Peyer's patch (tissue), 4 donors: ENCODE measurements around the gene RASA3. TPM values are rescaled to one million over a fixed set of nuclear protein-coding genes. Genes with fewer than 3 reads are reported as not detected.
A peak's percentile ranks its signal among the peaks of the same experiment; 100 is the strongest.

Experiments used
- DNase-seq, 3 donors: peaks; one replicate each; pipeline ENCODE4 v3.0.0-alpha.2; 2017 to 2019
- H3K27ac ChIP-seq, 4 donors: fragments of 200-600 bp; sonication (generic); one replicate each; pipeline ENCODE4 v1.5.1; 2016 to 2019
- H3K27me3 ChIP-seq, 2 donors: fragments of 200-600 bp; sonication (generic); one replicate each; pipeline ENCODE4 v1.5.1; 2019
- H3K36me3 ChIP-seq, 3 donors: fragments of 200-600 bp; sonication (generic); one replicate each; pipeline ENCODE4 v1.5.1; 2016 to 2019
- H3K4me1 ChIP-seq, 4 donors: fragments of 200-600 bp; sonication (generic); one replicate each; pipeline ENCODE4 v1.5.1; 2016 to 2019
- H3K4me3 ChIP-seq, 4 donors: fragments of 200-600 bp; sonication (generic); 1 replicate in 3 of 4; 2 replicates in 1 of 4; pipeline ENCODE4 v1.5.1; 2016 to 2019; ENCODE audit warnings: mild to moderate bottlenecking in 1 of 4
- H3K9me3 ChIP-seq, 4 donors: fragments of 200-600 bp; sonication (generic); one replicate each; pipeline ENCODE4 v1.5.1; 2016 to 2019; ENCODE audit warnings: mild to moderate bottlenecking in 1 of 4
- POLR2A ChIP-seq, 2 donors: fragments of 450-650 bp; IDR thresholded peaks; one replicate each; pipeline ENCODE4 v1.5.1; 2017; ENCODE audit warnings: antibody characterized with exemption in 2 of 2, mild to moderate bottlenecking in 2 of 2, moderate library complexity in 2 of 2
- total RNA-seq, 4 donors: library from RNA; depleted of rRNA; stranded (reverse); fragments of >200 nt; gene quantifications; one replicate each; pipeline ENCODE4 v1.1.0, GENCODE V29; 2016
- TF ChIP-seq, protein P1 (sequence below), 6 experiments: fragments of 450-650 bp in 4 of 6; fragments of 200-600 bp in 2 of 6; sonication (generic) in 1 of 6; IDR thresholded peaks; one replicate each; pipeline ENCODE4 v1.5.1; 2017 to 2019; ENCODE audit warnings: antibody characterized with exemption in 6 of 6, mild to moderate bottlenecking in 3 of 6, moderate library complexity in 1 of 6

Gene RASA3
- total RNA-seq, 4 donors from 2014 or later = 3.5 to 41.3 (median 6.9) TPM

DNA sequence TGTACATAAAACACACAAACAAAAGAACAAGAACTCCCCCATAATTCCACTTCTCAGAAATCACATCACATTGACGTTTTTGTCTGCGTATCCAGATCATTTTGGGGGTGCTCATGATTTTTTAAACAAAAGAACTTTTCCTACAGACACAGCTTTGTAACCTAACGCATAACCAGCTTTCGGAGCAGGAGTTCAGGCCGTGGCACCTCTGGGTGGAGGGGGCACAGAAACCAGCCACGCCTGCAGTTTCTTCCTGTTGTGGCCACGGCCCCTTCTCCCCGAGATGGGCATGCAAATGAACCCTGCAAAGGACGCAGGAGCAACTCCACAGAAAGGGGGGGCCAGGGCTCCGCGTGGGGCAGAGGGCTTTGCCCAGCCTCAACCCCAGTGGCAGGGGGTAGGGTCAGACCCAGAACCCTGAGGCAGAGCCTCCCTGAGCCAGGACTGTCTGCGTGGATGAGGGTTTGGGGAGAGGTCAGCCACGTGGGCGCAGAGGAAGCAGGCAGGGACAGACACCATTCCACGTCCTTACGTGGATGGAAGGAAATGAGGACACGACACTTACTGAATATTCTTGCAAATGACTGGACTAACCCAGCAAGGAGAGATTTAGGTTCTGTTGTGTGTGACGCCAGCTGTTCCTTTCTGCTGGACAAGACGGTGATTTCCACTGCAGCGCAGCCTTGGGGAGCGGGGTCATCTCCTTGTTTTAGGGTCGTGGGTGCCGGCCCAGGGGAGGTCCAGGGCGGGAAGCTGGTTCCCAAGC lies 64.4 kb downstream of the RASA3 start:
- no peak for TF ChIP-seq POLR2A (IDR thresholded peaks at IDR 0.05)
- TF ChIP-seq, protein P1, sequence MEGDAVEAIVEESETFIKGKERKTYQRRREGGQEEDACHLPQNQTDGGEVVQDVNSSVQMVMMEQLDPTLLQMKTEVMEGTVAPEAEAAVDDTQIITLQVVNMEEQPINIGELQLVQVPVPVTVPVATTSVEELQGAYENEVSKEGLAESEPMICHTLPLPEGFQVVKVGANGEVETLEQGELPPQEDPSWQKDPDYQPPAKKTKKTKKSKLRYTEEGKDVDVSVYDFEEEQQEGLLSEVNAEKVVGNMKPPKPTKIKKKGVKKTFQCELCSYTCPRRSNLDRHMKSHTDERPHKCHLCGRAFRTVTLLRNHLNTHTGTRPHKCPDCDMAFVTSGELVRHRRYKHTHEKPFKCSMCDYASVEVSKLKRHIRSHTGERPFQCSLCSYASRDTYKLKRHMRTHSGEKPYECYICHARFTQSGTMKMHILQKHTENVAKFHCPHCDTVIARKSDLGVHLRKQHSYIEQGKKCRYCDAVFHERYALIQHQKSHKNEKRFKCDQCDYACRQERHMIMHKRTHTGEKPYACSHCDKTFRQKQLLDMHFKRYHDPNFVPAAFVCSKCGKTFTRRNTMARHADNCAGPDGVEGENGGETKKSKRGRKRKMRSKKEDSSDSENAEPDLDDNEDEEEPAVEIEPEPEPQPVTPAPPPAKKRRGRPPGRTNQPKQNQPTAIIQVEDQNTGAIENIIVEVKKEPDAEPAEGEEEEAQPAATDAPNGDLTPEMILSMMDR (IDR thresholded peaks at IDR 0.05) = no peak
- H3K36me3 ChIP-seq = no peaks in the 10 kb centered on the region
- peak overlapping the region in 1 of 4 donors; percentile 22 for H3K4me3 ChIP-seq
- DNase-seq = peak; percentile 49 to 84 (median 80)
- no peaks in the 10 kb centered on the region for H3K9me3 ChIP-seq
- H3K27me3 ChIP-seq = no peaks in the 10 kb centered on the region
- H3K4me1 ChIP-seq = peaks cover 3 to 53% (median 40%) of the 10 kb centered on the region in 4 donors
- H3K27ac ChIP-seq = peak overlapping the region; percentile 83 to 93 (median 86)

DNA sequence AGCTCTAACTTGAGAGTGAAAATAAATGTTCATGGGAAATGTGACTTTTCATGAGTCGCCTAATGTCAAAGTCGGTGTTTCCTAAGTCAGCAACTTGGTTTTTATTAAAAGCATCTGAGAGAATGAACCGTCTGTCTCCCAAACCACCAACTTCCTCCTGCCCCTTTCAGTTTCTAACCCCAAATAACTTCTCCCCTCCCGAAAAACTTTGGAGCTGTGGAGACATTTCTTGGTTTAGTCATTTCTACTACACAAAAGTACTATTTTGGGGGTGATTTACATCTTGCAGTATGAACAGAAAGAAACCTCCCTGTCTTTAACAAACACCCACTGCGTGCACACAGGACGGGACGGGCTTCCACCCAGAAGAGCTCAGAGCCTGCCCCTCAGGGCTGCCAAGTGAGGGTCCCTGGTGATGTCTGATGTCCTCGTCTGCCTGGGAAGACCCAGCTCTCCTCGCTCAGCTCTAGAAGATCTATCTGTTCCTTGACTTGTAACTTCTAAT lies 65.0 kb downstream of the RASA3 start:
- no peaks in the 10 kb centered on the region for H3K27me3 ChIP-seq
- H3K9me3 ChIP-seq = no peaks in the 10 kb centered on the region
- H3K4me3 ChIP-seq = peak overlapping the region in 1 of 4 donors; percentile 22
- TF ChIP-seq, protein P1 (IDR thresholded peaks at IDR 0.05) = no peak
- TF ChIP-seq POLR2A (IDR thresholded peaks at IDR 0.05) = no peak
- DNase-seq = peak in 1 of 3 donors; percentile 25
- H3K4me1 ChIP-seq = peaks cover 3 to 58% (median 40%) of the 10 kb centered on the region in 4 donors
- no peaks in the 10 kb centered on the region for H3K36me3 ChIP-seq
- H3K27ac ChIP-seq = peak overlapping the region; percentile 83 to 93 (median 86)

DNA sequence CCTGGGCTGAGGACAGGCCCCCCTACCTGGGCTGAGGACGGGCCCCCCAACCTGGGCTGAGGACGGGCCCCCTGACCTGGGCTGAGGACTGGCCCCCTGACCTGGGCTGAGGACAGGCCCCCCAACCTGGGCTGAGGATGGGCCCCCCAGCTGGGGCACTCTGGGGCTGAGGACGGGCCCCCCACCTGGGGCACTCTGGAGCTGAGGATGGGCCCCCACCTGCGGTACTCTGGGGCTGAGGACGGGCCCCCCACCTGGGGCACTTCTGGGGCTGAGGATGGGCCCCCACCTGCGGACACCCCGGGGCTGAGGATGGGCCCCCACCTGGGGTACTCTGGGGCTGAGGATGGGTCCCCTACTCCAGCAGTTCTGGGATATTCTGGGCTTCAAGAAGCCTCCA lies 65.5 kb downstream of the RASA3 start:
- peak overlapping the region; percentile 83 to 93 (median 86) for H3K27ac ChIP-seq
- TF ChIP-seq, protein P1 (IDR thresholded peaks at IDR 0.05) = no peak
- TF ChIP-seq POLR2A (IDR thresholded peaks at IDR 0.05) = no peak
- H3K9me3 ChIP-seq = no peaks in the 10 kb centered on the region
- no peak for DNase-seq
- peaks cover 3 to 59% (median 40%) of the 10 kb centered on the region in 4 donors for H3K4me1 ChIP-seq
- H3K27me3 ChIP-seq = no peaks in the 10 kb centered on the region
- no peaks in the 10 kb centered on the region for H3K36me3 ChIP-seq
- peak overlapping the region in 1 of 4 donors; percentile 22 for H3K4me3 ChIP-seq

DNA sequence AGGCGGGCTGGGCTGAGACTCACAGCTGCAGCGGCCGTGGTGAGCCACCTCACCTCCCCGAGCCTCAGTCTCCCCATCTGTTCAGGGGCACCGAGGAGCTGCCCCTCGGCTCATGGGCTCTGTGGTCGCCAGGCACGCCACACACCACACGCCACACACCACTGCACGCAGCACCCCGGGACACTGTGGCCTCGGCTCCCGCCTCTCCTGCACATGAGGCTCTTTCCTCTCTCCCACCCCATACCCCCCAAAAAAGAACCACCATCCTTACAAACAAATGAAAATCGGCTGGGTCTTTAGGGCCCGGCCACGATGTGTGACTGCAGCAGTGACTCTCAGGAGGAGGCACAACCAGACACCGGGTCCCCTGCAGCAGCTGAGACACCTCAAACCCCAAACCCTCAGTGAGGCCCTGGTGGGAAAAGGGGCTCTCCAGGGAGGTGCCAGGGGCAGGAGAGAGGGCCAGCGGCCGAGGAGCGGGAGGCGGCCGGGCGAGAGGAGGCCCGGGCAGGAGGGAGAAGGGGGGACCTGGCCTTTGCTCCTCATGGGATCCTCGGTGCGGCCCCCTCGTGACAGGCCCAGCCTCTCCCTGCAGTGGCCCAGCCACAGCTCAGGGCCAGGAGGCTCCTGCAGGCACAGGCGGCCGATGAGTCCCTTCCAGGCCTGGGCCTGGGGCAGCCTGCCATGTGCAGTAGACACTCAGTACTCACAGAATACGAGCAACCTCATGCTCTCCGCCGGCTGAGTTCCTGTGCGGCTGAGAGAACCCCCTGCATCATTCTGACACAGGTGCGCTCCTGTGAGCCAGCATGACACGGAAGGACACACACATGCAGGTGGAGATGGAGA lies 66.3 kb downstream of the RASA3 start:
- Histone ChIP-seq H3K4me3 (peak overlapping the region; percentile 37 to 43 (median 40)), H3K4me1 (peaks cover 3 to 59% (median 40%) of the 10 kb centered on the region in 4 donors), H3K9me3 (no peaks in the 10 kb centered on the region), H3K36me3 (no peaks in the 10 kb centered on the region), H3K27me3 (no peaks in the 10 kb centered on the region), H3K27ac (peak overlapping the region; percentile 83 to 93 (median 86))
- peak in 2 of 3 donors; percentile 77 to 80 for DNase-seq
- TF ChIP-seq POLR2A (IDR thresholded peaks at IDR 0.05) = no peak
- TF ChIP-seq, protein P1 (IDR thresholded peaks at IDR 0.05) = no peak

DNA sequence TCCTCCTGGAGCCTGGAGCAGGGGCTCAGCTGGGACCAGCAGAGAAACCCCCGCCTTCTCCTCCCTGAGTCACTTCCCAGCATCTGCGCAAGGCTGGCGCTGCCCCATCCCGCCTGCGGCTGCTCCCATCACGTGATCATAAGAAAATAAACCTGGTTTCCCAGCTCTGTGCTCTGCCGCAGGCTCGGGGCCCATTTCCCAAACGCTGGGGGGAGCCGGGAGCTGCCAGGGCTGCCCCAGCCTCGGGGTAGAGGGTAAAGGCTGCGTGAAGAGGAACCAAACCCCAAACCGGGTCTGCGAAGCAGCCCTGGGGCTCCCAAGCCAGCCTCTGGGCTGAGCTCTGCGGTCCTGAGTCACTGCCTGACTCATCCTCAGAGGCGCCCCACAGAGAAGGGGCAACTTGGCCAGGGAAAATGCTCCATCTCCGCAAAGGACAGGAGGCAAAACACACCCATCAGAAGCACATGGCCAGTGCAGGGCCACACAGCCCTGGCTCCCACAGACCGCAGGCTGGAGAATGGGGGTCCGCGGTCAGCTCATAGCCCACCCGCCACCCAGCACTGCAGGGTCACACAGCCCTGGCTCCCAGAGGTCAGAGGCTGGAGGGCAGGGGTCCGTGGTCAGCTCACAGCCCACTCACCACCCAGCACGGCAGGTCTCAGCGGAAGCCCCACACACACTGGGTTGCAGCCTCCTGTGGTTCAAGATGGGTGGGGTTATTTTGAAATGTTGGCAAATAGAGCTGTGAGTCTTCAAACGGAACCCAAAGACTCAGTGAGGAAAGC lies 67.1 kb downstream of the RASA3 start:
- Histone ChIP-seq H3K4me3 (peak overlapping the region; percentile 37 to 43 (median 40)), H3K36me3 (no peaks in the 10 kb centered on the region), H3K9me3 (no peaks in the 10 kb centered on the region), H3K27me3 (no peaks in the 10 kb centered on the region), H3K27ac (peak overlapping the region; percentile 83 to 93 (median 86)), H3K4me1 (peaks cover 3 to 63% (median 40%) of the 10 kb centered on the region in 4 donors)
- TF ChIP-seq, protein P1 (IDR thresholded peaks at IDR 0.05) = no peak
- peak in 1 of 2 donors; percentile 29 for TF ChIP-seq POLR2A (IDR thresholded peaks at IDR 0.05)
- DNase-seq = peak; percentile 49 to 87 (median 70)
